Fibroblast of skin of right biceps (primary cell): ENCODE data around the gene LMTK3.
A peak's percentile ranks its signal among the peaks of the same experiment; 100 is the strongest.
"Not testable (repeated sequence)": the region's sequence is repeated elsewhere in the genome, so short reads cannot be mapped to it uniquely, and the experiment has no call there.

ENCODE experiments used
- DNase-seq: peaks from one replicate; pipeline ENCODE4 v3.0.0-alpha.2; 2013

Gene LMTK3

GRCh38 chr19:48540110-48540509 lies 28.5 kb upstream of the LMTK3 start:
- DNase-seq: no peak

GRCh38 chr19:48539503-48540096 lies 28.0 kb upstream of the LMTK3 start:
- peak; percentile 62 for DNase-seq

GRCh38 chr19:48538057-48538456 lies 26.4 kb upstream of the LMTK3 start:
- not testable (repeated sequence) for DNase-seq

- no peak for DNase-seq
These were observed 25.9 kb upstream of the LMTK3 start for GRCh38 chr19:48537541-48537940.

GRCh38 chr19:48533770-48534169 lies 22.1 kb upstream of the LMTK3 start:
- no peak for DNase-seq

GRCh38 chr19:48530770-48531169 lies 19.1 kb upstream of the LMTK3 start:
- no peak for DNase-seq

GRCh38 chr19:48530066-48530720 lies 18.6 kb upstream of the LMTK3 start:
- DNase-seq: peak; percentile 15

GRCh38 chr19:48529156-48529555 lies 17.5 kb upstream of the LMTK3 start:
- DNase-seq: no peak

GRCh38 chr19:48524732-48525131 lies 13.1 kb upstream of the LMTK3 start:
- DNase-seq: no peak

- no peak for DNase-seq
These were observed 12.6 kb upstream of the LMTK3 start for GRCh38 chr19:48524221-48524620.

GRCh38 chr19:48520134-48520533 lies 8.5 kb upstream of the LMTK3 start:
- DNase-seq: no peak

- not testable (repeated sequence) for DNase-seq
These were observed 7.8 kb upstream of the LMTK3 start for GRCh38 chr19:48519426-48519825.

- DNase-seq: no peak
These were observed 6.6 kb upstream of the LMTK3 start for GRCh38 chr19:48518207-48518606.

GRCh38 chr19:48516536-48516935 lies 4.9 kb upstream of the LMTK3 start:
- DNase-seq: no peak

- DNase-seq: no peak
These were observed 2.5 kb upstream of the LMTK3 start for GRCh38 chr19:48514123-48514458.

GRCh38 chr19:48513289-48514122 lies 1.9 kb upstream of the LMTK3 start:
- DNase-seq: peak; percentile 60

- DNase-seq: no peak
These were observed 1.1 kb upstream of the LMTK3 start for GRCh38 chr19:48512504-48513288.

- no peak for DNase-seq
These were observed 309 bp downstream of the LMTK3 start for GRCh38 chr19:48511321-48511731.

GRCh38 chr19:48510421-48511268 lies 990 bp downstream of the LMTK3 start:
- peak; percentile 51 for DNase-seq

GRCh38 chr19:48509467-48510194 lies 2.0 kb downstream of the LMTK3 start:
- no peak for DNase-seq

- DNase-seq: no peak
These were observed 2.8 kb downstream of the LMTK3 start for GRCh38 chr19:48508729-48509411.
